ENCODE results near the gene UBE2E1.

Gene UBE2E1

DNA sequence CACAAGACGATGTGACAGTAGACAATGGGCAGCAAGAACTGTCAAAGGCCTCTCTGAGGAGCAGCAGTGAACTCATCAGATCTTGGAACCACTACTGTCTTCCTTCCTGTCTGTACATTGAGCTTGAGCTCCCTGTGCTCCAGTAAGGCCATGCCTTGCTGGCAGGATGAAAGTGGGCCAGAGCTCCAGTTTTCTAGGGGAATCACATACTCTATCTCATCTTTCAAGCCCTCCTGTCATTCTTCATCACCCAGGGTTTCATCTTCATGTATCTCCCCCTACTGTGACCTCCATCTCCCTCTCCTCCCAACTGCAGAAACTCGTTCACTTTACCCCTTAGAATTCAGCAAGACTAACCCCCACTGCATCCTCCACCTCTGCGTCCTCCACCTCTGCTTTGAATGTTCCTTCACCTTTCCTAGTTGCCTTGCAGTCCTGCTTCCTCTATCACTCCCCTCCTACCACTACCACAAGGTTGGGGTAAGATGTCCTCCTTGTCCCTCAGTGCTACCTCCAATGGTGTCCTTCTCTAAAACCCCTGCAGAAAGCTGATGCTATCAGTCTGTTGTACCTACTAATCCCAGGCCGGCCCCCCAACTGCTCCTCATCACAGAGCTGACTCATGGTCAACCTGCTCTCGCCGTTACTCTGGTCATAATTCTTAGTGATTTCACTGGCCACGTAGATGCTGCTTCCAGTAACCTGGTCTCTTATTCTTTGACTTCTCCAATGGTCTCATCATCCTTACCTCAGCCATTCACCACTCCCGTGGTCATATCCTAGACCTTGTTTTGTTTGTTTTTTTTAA is 88.7 kb downstream of the UBE2E1 start:
- TF ChIP-seq RAD21 (IDR thresholded peaks at IDR 0.05; ENCODE audit: low read depth) (no peak), ZBTB7A (IDR thresholded peaks at IDR 0.05; ENCODE audit: low read depth) (no peak), TAF1 (IDR thresholded peaks at IDR 0.05; ENCODE audit: low read depth) (no peak), FOXM1 (IDR thresholded peaks at IDR 0.05; ENCODE audit: borderline replicate concordance, low read depth) (no peak), TCF12 (IDR thresholded peaks at IDR 0.05; ENCODE audit: low read depth) (no peak), CREB1 (IDR thresholded peaks at IDR 0.05; ENCODE audit: low read depth) (no peak), EP300 (IDR thresholded peaks at IDR 0.05; ENCODE audit: borderline replicate concordance) (no peak)
- TF ChIP-seq, protein P1, sequence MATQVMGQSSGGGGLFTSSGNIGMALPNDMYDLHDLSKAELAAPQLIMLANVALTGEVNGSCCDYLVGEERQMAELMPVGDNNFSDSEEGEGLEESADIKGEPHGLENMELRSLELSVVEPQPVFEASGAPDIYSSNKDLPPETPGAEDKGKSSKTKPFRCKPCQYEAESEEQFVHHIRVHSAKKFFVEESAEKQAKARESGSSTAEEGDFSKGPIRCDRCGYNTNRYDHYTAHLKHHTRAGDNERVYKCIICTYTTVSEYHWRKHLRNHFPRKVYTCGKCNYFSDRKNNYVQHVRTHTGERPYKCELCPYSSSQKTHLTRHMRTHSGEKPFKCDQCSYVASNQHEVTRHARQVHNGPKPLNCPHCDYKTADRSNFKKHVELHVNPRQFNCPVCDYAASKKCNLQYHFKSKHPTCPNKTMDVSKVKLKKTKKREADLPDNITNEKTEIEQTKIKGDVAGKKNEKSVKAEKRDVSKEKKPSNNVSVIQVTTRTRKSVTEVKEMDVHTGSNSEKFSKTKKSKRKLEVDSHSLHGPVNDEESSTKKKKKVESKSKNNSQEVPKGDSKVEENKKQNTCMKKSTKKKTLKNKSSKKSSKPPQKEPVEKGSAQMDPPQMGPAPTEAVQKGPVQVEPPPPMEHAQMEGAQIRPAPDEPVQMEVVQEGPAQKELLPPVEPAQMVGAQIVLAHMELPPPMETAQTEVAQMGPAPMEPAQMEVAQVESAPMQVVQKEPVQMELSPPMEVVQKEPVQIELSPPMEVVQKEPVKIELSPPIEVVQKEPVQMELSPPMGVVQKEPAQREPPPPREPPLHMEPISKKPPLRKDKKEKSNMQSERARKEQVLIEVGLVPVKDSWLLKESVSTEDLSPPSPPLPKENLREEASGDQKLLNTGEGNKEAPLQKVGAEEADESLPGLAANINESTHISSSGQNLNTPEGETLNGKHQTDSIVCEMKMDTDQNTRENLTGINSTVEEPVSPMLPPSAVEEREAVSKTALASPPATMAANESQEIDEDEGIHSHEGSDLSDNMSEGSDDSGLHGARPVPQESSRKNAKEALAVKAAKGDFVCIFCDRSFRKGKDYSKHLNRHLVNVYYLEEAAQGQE (IDR thresholded peaks at IDR 0.05; ENCODE audit: low read depth) = no peak

DNA sequence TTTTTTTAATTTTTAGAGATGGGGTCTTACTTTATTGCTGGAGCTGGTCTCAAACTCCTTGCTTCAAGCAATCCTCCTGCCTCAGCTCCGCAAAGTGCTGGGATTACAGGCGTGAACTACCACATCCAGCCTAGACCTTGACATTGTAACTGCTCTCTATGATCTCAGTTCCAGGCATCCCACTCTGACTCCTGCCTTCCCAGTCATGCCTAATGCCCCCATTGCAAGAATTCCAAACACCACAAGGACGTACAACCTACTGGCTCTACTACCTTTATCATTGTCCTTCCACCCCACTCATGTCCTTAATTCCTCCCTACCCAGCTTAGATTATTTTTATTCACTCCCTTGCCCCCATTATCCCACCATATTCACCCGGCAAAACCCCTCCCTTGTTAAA is 89.4 kb downstream of the UBE2E1 start:
- TF ChIP-seq, protein P1 (IDR thresholded peaks at IDR 0.05; ENCODE audit: low read depth) = no peak

DNA sequence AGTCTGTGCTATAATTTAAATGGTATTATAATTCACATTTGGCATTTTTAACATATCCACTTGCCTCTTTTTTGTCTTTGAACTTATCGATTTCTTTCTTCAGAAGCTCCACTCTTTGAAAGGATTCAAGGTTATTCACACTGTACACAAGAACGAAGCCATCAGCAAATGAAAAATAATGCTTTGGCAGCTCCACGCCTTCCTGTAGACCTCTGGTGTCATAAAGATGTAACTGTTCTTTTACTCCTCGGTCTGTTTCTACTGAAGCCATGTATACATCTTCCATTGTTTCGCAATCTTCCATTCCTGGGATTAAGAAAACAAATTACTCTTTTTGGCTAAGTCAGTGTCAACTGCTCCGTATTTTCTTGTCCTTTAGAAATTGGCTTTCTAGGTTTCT is 95.0 kb downstream of the UBE2E1 start:
- TF ChIP-seq NFIC (IDR thresholded peaks at IDR 0.05) (no peak), ZBTB7A (IDR thresholded peaks at IDR 0.05; ENCODE audit: low read depth) (no peak), CEBPB (IDR thresholded peaks at IDR 0.05) (peak; percentile 81), RAD21 (IDR thresholded peaks at IDR 0.05; ENCODE audit: low read depth) (no peak), FOXM1 (IDR thresholded peaks at IDR 0.05; ENCODE audit: borderline replicate concordance, low read depth) (no peak)
- TF ChIP-seq, protein P1 (IDR thresholded peaks at IDR 0.05; ENCODE audit: low read depth) = no peak

DNA sequence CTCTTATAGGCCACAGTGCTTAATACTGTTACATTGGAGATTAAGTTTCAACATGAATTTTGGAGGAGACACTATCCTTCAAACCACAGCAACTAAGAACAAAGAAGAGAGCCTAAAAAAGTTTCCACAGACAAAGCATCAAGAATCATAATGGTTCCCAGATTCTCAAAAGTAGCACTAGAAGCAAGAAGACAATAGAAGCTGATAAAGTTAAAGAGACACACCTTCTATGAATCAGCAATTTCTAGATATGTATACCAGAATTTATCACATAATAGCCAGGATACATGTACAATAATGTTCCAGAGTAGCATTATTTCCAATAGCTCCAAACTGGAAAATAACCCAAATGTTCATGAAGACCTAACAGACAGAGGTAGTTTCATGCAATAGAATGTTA is 98.8 kb downstream of the UBE2E1 start:
- TF ChIP-seq TCF12 (IDR thresholded peaks at IDR 0.05; ENCODE audit: low read depth) = no peak
- TF ChIP-seq, protein P1 (IDR thresholded peaks at IDR 0.05; ENCODE audit: low read depth) = no peak
- no peak for TF ChIP-seq CREB1 (IDR thresholded peaks at IDR 0.05; ENCODE audit: low read depth)
- no peak for TF ChIP-seq CEBPB (IDR thresholded peaks at IDR 0.05)
- TF ChIP-seq TAF1 (IDR thresholded peaks at IDR 0.05; ENCODE audit: low read depth) = no peak
- no peak for TF ChIP-seq RAD21 (IDR thresholded peaks at IDR 0.05; ENCODE audit: low read depth)
- TF ChIP-seq, protein P2, sequence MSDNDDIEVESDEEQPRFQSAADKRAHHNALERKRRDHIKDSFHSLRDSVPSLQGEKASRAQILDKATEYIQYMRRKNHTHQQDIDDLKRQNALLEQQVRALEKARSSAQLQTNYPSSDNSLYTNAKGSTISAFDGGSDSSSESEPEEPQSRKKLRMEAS (IDR thresholded peaks at IDR 0.05) = no peak
- no peak for TF ChIP-seq ZBTB7A (IDR thresholded peaks at IDR 0.05; ENCODE audit: low read depth)
- TF ChIP-seq FOXM1 (IDR thresholded peaks at IDR 0.05; ENCODE audit: borderline replicate concordance, low read depth) = no peak
- TF ChIP-seq YY1 (IDR thresholded peaks at IDR 0.05; ENCODE audit: low read depth) = no peak
- TF ChIP-seq EP300 (IDR thresholded peaks at IDR 0.05; ENCODE audit: borderline replicate concordance) = no peak
- TF ChIP-seq EGR1 (IDR thresholded peaks at IDR 0.05) = no peak
- TF ChIP-seq, protein P3, sequence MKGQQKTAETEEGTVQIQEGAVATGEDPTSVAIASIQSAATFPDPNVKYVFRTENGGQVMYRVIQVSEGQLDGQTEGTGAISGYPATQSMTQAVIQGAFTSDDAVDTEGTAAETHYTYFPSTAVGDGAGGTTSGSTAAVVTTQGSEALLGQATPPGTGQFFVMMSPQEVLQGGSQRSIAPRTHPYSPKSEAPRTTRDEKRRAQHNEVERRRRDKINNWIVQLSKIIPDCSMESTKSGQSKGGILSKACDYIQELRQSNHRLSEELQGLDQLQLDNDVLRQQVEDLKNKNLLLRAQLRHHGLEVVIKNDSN (IDR thresholded peaks at IDR 0.05) = no peak
- no peak for TF ChIP-seq TEAD4 (IDR thresholded peaks at IDR 0.05)
- TF ChIP-seq NFIC (IDR thresholded peaks at IDR 0.05) = no peak

Data from Ishikawa (cell line).